ENCODE measurements around the gene DBNDD2. TPM values are rescaled to one million over a fixed set of nuclear protein-coding genes. Genes with fewer than 3 reads are reported as not detected.

DBNDD2 gene
- total RNA-seq, 1 donor from 2014 or later: 18.2 TPM

GRCh38 chr20:45391559-45391958 is 16.5 kb upstream of the DBNDD2 start:
- TF ChIP-seq CTCF (IDR thresholded peaks at IDR 0.05; ENCODE audit: insufficient read depth, low read length, severe bottlenecking): no peak
- no peak overlapping the region for H3K4me3 ChIP-seq (ENCODE audit: low read depth, low read length)
- H3K36me3 ChIP-seq (ENCODE audit: control insufficient read depth, insufficient read depth, low read length): no peaks in the 10 kb centered on the region
- H3K27me3 ChIP-seq (ENCODE audit: control insufficient read depth, insufficient read depth, low read length): no peaks in the 10 kb centered on the region
- FAIRE-seq (no peak), DNase-seq (ENCODE audit: low read depth) (no peak)

GRCh38 chr20:45392733-45393132 is 15.4 kb upstream of the DBNDD2 start:
- Histone ChIP-seq H3K27me3 (ENCODE audit: control insufficient read depth, insufficient read depth, low read length) (no peaks in the 10 kb centered on the region), H3K4me3 (ENCODE audit: low read depth, low read length) (no peak overlapping the region), H3K36me3 (ENCODE audit: control insufficient read depth, insufficient read depth, low read length) (no peaks in the 10 kb centered on the region)
- FAIRE-seq (no peak), DNase-seq (ENCODE audit: low read depth) (no peak)
- peak; percentile 28 for TF ChIP-seq CTCF (IDR thresholded peaks at IDR 0.05; ENCODE audit: insufficient read depth, low read length, severe bottlenecking)

- no peaks in the 10 kb centered on the region for H3K27me3 ChIP-seq (ENCODE audit: control insufficient read depth, insufficient read depth, low read length)
- no peak for DNase-seq (ENCODE audit: low read depth)
- TF ChIP-seq CTCF (IDR thresholded peaks at IDR 0.05; ENCODE audit: insufficient read depth, low read length, severe bottlenecking): no peak
- H3K4me3 ChIP-seq (ENCODE audit: low read depth, low read length): no peak overlapping the region
- peak; percentile 47 for FAIRE-seq
- no peaks in the 10 kb centered on the region for H3K36me3 ChIP-seq (ENCODE audit: control insufficient read depth, insufficient read depth, low read length)
Measured at GRCh38 chr20:45394221-45395113, 13.6 kb upstream of the DBNDD2 start.

- Histone ChIP-seq H3K4me3 (ENCODE audit: low read depth, low read length) (no peak overlapping the region), H3K36me3 (ENCODE audit: control insufficient read depth, insufficient read depth, low read length) (no peaks in the 10 kb centered on the region), H3K27me3 (ENCODE audit: control insufficient read depth, insufficient read depth, low read length) (no peaks in the 10 kb centered on the region)
- FAIRE-seq (no peak), DNase-seq (ENCODE audit: low read depth) (no peak)
- TF ChIP-seq CTCF (IDR thresholded peaks at IDR 0.05; ENCODE audit: insufficient read depth, low read length, severe bottlenecking): no peak
Measured at GRCh38 chr20:45395114-45395415, 13.0 kb upstream of the DBNDD2 start.

GRCh38 chr20:45399018-45399417 is 9.1 kb upstream of the DBNDD2 start:
- H3K27me3 ChIP-seq (ENCODE audit: control insufficient read depth, insufficient read depth, low read length): no peaks in the 10 kb centered on the region
- TF ChIP-seq CTCF (IDR thresholded peaks at IDR 0.05; ENCODE audit: insufficient read depth, low read length, severe bottlenecking): no peak

More at GRCh38 chr20:45399018-45399417, 9.1 kb upstream of the DBNDD2 start:
- DNase-seq (ENCODE audit: low read depth) (no peak), FAIRE-seq (no peak)
- H3K36me3 ChIP-seq (ENCODE audit: control insufficient read depth, insufficient read depth, low read length): no peaks in the 10 kb centered on the region
- H3K4me3 ChIP-seq (ENCODE audit: low read depth, low read length): no peak overlapping the region
